Measurements from ENCODE around the gene BCL7B. TPM values are rescaled to one million over a fixed set of nuclear protein-coding genes. Genes with fewer than 3 reads are reported as not detected.
"Not testable (repeated sequence)": the region's sequence is repeated elsewhere in the genome, so short reads cannot be mapped to it uniquely, and the experiment has no call there.

BCL7B gene
- total RNA-seq, 1 donor from 2014 or later = 130 TPM

- H3K27me3 ChIP-seq = no peaks in the 10 kb centered on the region
- peaks cover 68 to 69% of the 10 kb centered on the region in 2 donors for H3K36me3 ChIP-seq
- no peak for TF ChIP-seq CTCF (IDR thresholded peaks at IDR 0.05)
- intact Hi-C loops (cut with DNase I) = no loop called here
- no peak overlapping the region for H3K27ac ChIP-seq
- no peak overlapping the region for H3K4me3 ChIP-seq
- no peaks in the 10 kb centered on the region for H3K4me1 ChIP-seq
- no peak for DNase-seq (ENCODE audit: low spot score in 2 of 2)
- no peaks in the 10 kb centered on the region for H3K9me3 ChIP-seq
Measured at GRCh38 chr7:73541722-73542121, 15.8 kb downstream of the BCL7B start.

- TF ChIP-seq CTCF (IDR thresholded peaks at IDR 0.05) = no peak
- Histone ChIP-seq H3K4me1 (no peaks in the 10 kb centered on the region), H3K27ac (no peak overlapping the region), H3K27me3 (no peaks in the 10 kb centered on the region), H3K4me3 (no peak overlapping the region), H3K9me3 (no peaks in the 10 kb centered on the region), H3K36me3 (peaks cover 80 to 82% of the 10 kb centered on the region in 2 donors)
- no peak for DNase-seq (ENCODE audit: low spot score in 2 of 2)
- intact Hi-C loops (cut with DNase I) = no loop called here
Measured at GRCh38 chr7:73539709-73540108, 17.8 kb downstream of the BCL7B start.

- H3K4me3 ChIP-seq; H3K27ac ChIP-seq; intact Hi-C loops (cut with DNase I); DNase-seq (ENCODE audit: low spot score in 2 of 2); H3K4me1 ChIP-seq; H3K9me3 ChIP-seq; H3K27me3 ChIP-seq: not testable (repeated sequence)
- peaks cover 80 to 81% of the 10 kb centered on the region in 2 donors for H3K36me3 ChIP-seq
Measured at GRCh38 chr7:73538510-73538909, 19.0 kb downstream of the BCL7B start.

GRCh38 chr7:73537051-73537450 lies 20.4 kb downstream of the BCL7B start:
- H3K36me3 ChIP-seq = peaks cover 66 to 76% of the 10 kb centered on the region in 2 donors
- no peak overlapping the region for H3K4me3 ChIP-seq
- TF ChIP-seq CTCF (IDR thresholded peaks at IDR 0.05) = no peak
- intact Hi-C loops (cut with DNase I) = no loop called here
- no peak overlapping the region for H3K27ac ChIP-seq
- H3K27me3 ChIP-seq = no peaks in the 10 kb centered on the region
- no peaks in the 10 kb centered on the region for H3K4me1 ChIP-seq
- no peaks in the 10 kb centered on the region for H3K9me3 ChIP-seq
- no peak for DNase-seq (ENCODE audit: low spot score in 2 of 2)

GRCh38 chr7:73536479-73536878 lies 21.0 kb downstream of the BCL7B start:
- H3K27ac ChIP-seq = no peak overlapping the region
- no peak overlapping the region for H3K4me3 ChIP-seq
- H3K36me3 ChIP-seq = peaks cover 60 to 71% of the 10 kb centered on the region in 2 donors
- no peaks in the 10 kb centered on the region for H3K27me3 ChIP-seq
- H3K9me3 ChIP-seq = no peaks in the 10 kb centered on the region
- TF ChIP-seq CTCF (IDR thresholded peaks at IDR 0.05) = no peak
- no peak for DNase-seq (ENCODE audit: low spot score in 2 of 2)
- H3K4me1 ChIP-seq = no peaks in the 10 kb centered on the region
- intact Hi-C loops (cut with DNase I) = no loop called here

- H3K36me3 ChIP-seq = peaks cover 55 to 65% of the 10 kb centered on the region in 2 donors
- DNase-seq (ENCODE audit: low spot score in 2 of 2); H3K27me3 ChIP-seq; intact Hi-C loops (cut with DNase I); H3K4me3 ChIP-seq; H3K4me1 ChIP-seq; H3K27ac ChIP-seq; H3K9me3 ChIP-seq: not testable (repeated sequence)
Measured at GRCh38 chr7:73535918-73536317, 21.6 kb downstream of the BCL7B start.

- Histone ChIP-seq H3K4me3 (no peak overlapping the region), H3K27me3 (no peaks in the 10 kb centered on the region), H3K27ac (no peak overlapping the region), H3K4me1 (no peaks in the 10 kb centered on the region), H3K9me3 (no peaks in the 10 kb centered on the region), H3K36me3 (peaks cover 34 to 43% of the 10 kb centered on the region in 2 donors)
- intact Hi-C loops (cut with DNase I) = no loop called here
- no peak for TF ChIP-seq CTCF (IDR thresholded peaks at IDR 0.05)
- DNase-seq (ENCODE audit: low spot score in 2 of 2) = no peak
Measured at GRCh38 chr7:73533742-73534141, 23.7 kb downstream of the BCL7B start.

Data from ascending aorta (tissue), 2 donors.